Kidney (tissue), 14 donors: ENCODE results near the gene TANGO2. TPM values are rescaled to one million over a fixed set of nuclear protein-coding genes. Genes with fewer than 3 reads are reported as not detected.
A peak's percentile ranks its signal among the peaks of the same experiment; 100 is the strongest.

ENCODE experiments used
- DNase-seq, 5 donors: peaks; one replicate each; pipeline ENCODE4 v3.0.0-alpha.2; 2013 to 2020
- FAIRE-seq: peaks from 2 replicates; lab custom pipeline; 2012; peaks lifted over from hg19 to GRCh38; lab: Jason Lieb, UNC
- H3K27ac ChIP-seq, 2 donors: one replicate each; pipeline ENCODE4 v1.7.0; 2013; ENCODE audit warnings: low read depth in 2 of 2, low read length in 2 of 2, inconsistent platforms in 1 of 2
- H3K27me3 ChIP-seq: one replicate; pipeline ENCODE4 v1.7.1; 2013; ENCODE audit warnings: low read length, inconsistent platforms; ENCODE audit not compliant: control insufficient read depth, insufficient read depth
- H3K36me3 ChIP-seq, 3 donors: one replicate each; pipeline versions ENCODE4 v1.7.0 to v1.7.1; 2013; ENCODE audit warnings: low read length in 3 of 3, control low read depth in 1 of 3, inconsistent platforms in 1 of 3; ENCODE audit not compliant: insufficient read depth in 3 of 3, control insufficient read depth in 2 of 3
- H3K4me1 ChIP-seq, 3 donors: one replicate each; pipeline versions ENCODE4 v1.7.0 to v1.7.1; 2013; ENCODE audit warnings: low read length in 3 of 3, inconsistent platforms in 1 of 3, low read depth in 1 of 3; ENCODE audit not compliant: control insufficient read depth in 2 of 3, insufficient read depth in 2 of 3
- H3K4me3 ChIP-seq, 3 donors: one replicate each; pipeline versions ENCODE4 v1.7.0 to v1.8.1; 2013; ENCODE audit warnings: low read length in 3 of 3, control low read depth in 1 of 3, inconsistent platforms in 1 of 3
- H3K9ac ChIP-seq, 3 donors: one replicate each; pipeline versions ENCODE4 v1.7.0 to v1.7.1; 2013; ENCODE audit warnings: low read length in 3 of 3, control low read depth in 1 of 3, inconsistent platforms in 1 of 3
- H3K9me3 ChIP-seq, 3 donors: one replicate each; pipeline versions ENCODE4 v1.7.0 to v1.7.1; 2013; ENCODE audit warnings: low read length in 3 of 3, control low read depth in 1 of 3, inconsistent platforms in 1 of 3; ENCODE audit not compliant: control insufficient read depth in 2 of 3, insufficient read depth in 1 of 3
- intact Hi-C: fragments of 100-400 bp; cut with DNase I; formaldehyde crosslinking; loops from one replicate; pipeline ENCODE4 v1.11.1; 2022
- polyA plus RNA-seq: library from polyadenylated mRNA; stranded (reverse); fragments of 350-450 nt; fragmentation: Illumina TruSeq; extraction: RNeasy Lipid Tissue Mini Kit (QIAGEN cat#74804); gene quantifications from one replicate; pipeline ENCODE4 v1.2.3, GENCODE V29; 2014; ENCODE audit warnings: low read depth, low replicate concordance; ENCODE audit not compliant: insufficient read depth
- total RNA-seq: library from RNA; stranded (reverse); fragmentation: NEBNext Ultra II Directional; extraction: Animal tissue kit (Norgen Biotek cat#: 25700); gene quantifications from one replicate; pipeline ENCODE4 v1.2.1, GENCODE V29; 2021
- TF ChIP-seq, protein P1 (sequence below): IDR thresholded peaks from 3 replicates; pipeline ENCODE4 v1.5.1; 2012; ENCODE audit warnings: mild to moderate bottlenecking, moderate library complexity, borderline replicate concordance; ENCODE audit not compliant: insufficient read depth; ENCODE audit errors: extremely low read depth
- donor health status: control.
- donor health status: control.
- donor health status: control.
- donor health status: control.
- donor health status: control.
- donor health status: DM: yes; HTN: yes; CAD: no.
- donor health status: Normal renal cell carcinoma (clear cell type).

TANGO2 gene
- total and polyA plus RNA-seq, 2 donors from 2014 or later, result 27.7 to 37.3 TPM

DNA sequence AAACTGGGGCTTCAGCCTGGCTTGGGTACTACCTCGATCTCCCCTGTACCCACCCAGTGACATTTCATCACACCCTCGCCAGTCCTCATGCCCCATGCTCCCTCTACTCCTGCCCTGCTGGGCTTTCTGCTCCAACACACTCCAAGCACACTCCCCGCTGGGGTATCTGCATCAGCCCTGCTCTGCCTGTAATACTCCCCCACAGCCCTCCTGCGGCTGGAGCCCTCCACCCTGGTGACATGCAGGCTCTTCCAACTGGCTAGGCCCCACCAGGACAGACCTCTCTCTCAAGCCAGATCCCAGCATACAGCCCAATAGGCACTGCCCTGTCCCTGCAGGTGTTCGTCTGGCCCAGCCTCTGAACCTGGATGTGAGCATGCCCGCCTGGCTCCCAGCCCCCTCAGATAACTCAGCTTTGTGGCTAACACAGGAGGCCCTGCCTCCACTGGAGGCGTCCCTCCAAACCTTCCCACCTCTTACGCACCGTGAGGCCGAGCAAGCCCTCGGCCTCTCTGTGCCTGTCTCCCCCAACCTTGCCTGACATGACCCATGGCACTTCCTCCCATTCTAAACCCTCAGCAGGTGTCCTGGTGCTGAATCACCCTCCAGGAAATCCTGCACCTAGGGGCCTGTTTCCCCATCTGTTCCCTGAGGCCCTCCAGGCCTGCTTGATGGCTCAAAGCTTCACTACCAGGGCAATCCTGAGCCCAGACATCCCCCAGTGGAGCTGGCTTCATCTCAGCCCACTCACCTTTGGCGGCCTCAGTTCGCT is 45.8 kb upstream of the TANGO2 start:
- TF ChIP-seq, protein P1, sequence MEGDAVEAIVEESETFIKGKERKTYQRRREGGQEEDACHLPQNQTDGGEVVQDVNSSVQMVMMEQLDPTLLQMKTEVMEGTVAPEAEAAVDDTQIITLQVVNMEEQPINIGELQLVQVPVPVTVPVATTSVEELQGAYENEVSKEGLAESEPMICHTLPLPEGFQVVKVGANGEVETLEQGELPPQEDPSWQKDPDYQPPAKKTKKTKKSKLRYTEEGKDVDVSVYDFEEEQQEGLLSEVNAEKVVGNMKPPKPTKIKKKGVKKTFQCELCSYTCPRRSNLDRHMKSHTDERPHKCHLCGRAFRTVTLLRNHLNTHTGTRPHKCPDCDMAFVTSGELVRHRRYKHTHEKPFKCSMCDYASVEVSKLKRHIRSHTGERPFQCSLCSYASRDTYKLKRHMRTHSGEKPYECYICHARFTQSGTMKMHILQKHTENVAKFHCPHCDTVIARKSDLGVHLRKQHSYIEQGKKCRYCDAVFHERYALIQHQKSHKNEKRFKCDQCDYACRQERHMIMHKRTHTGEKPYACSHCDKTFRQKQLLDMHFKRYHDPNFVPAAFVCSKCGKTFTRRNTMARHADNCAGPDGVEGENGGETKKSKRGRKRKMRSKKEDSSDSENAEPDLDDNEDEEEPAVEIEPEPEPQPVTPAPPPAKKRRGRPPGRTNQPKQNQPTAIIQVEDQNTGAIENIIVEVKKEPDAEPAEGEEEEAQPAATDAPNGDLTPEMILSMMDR, result no peak
- Histone ChIP-seq H3K4me1 (peaks cover 0 to 14% (median 0%) of the 10 kb centered on the region in 3 donors), H3K9ac (no peak overlapping the region), H3K4me3 (no peak overlapping the region), H3K27me3 (no peaks in the 10 kb centered on the region), H3K36me3 (peaks cover 0 to 7% (median 4%) of the 10 kb centered on the region in 3 donors), H3K27ac (no peak overlapping the region), H3K9me3 (no peaks in the 10 kb centered on the region)
- no peak for FAIRE-seq
- peak in 2 of 5 donors; percentile 37 to 38 for DNase-seq
- intact Hi-C loops, result loop anchor here (5.0 kb wide), 1 partner anchor 37 kb away; no protein-coding TSS in a partner anchor

DNA sequence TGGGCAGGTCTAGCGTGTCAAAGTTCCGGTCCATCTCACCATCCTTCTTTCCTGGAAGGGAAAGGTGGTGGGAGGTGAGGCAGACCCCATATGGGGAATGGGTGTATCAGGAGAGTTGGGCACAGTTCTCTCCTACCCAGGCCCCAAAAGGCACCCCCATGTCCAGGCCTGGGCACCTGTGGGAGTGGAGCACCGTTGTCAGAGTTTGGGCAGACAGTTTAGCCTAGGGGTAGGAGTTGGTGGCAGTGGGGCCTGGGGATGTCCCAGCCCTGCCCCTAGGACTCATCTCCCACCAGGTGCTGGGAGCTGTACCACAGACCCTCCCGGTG is 45.2 kb upstream of the TANGO2 start:
- no peak for DNase-seq
- TF ChIP-seq, protein P1, result no peak
- H3K9ac ChIP-seq, result no peak overlapping the region
- H3K4me1 ChIP-seq, result peaks cover 0 to 11% (median 0%) of the 10 kb centered on the region in 3 donors
- no peak overlapping the region for H3K4me3 ChIP-seq
- no peak overlapping the region for H3K27ac ChIP-seq
- H3K9me3 ChIP-seq, result no peaks in the 10 kb centered on the region
- H3K36me3 ChIP-seq, result peaks cover 0 to 7% (median 4%) of the 10 kb centered on the region in 3 donors
- intact Hi-C loops, result loop anchor here (5.0 kb wide), 1 partner anchor 37 kb away; no protein-coding TSS in a partner anchor
- FAIRE-seq, result no peak
- H3K27me3 ChIP-seq, result no peaks in the 10 kb centered on the region

DNA sequence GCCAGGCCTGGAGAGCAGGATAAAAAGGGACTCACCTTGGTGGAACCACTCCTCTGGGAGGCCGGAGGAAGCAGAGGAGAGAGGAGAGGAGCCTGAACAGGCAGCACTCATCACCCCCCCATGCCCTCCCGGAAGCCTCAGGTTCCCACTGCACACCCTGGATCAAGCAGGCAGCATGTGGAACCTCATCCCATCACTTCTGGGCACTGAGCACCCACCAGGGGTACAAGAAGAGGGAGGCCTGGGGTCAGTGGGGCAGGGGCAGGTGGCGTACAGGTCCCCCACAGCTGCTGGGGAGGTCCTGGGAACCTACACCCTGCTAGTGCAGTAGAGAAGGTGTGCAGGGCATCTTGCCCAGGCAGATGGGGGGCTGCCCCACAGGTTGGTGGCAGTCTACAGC is 44.2 kb upstream of the TANGO2 start:
- H3K4me3 ChIP-seq, result no peak overlapping the region
- peaks cover 0 to 8% (median 2%) of the 10 kb centered on the region in 3 donors for H3K36me3 ChIP-seq
- no peak for FAIRE-seq
- DNase-seq, result no peak
- H3K9me3 ChIP-seq, result no peaks in the 10 kb centered on the region
- TF ChIP-seq, protein P1, result no peak
- H3K27ac ChIP-seq, result no peak overlapping the region
- no peak overlapping the region for H3K9ac ChIP-seq
- H3K27me3 ChIP-seq, result no peaks in the 10 kb centered on the region
- H3K4me1 ChIP-seq, result peaks cover 0 to 2% (median 0%) of the 10 kb centered on the region in 3 donors
- intact Hi-C loops, result loop anchor here (5.0 kb wide), 1 partner anchor 36 kb away; no protein-coding TSS in a partner anchor
